PC-9 (cell line): Measurements from ENCODE around the gene MYOZ2. TPM values are rescaled to one million over a fixed set of nuclear protein-coding genes. Genes with fewer than 3 reads are reported as not detected.

Experiments
- BruUV-seq: library from RNA; stranded (reverse); fragments of 400-500 nt; replicated peaks from 2 replicates; lab custom pipeline; 2021; lab: Mats Ljungman, UMichigan
- CTCF ChIA-PET: fragments of 300-600 bp; sonication (Branson Sonifier 250); formaldehyde crosslinking; loops from one replicate; lab custom pipeline; 2022; ENCODE audit warnings: antibody characterized with exemption; lab: Charles Lee
- POLR2A ChIA-PET: fragments of 300-600 bp; sonication (Branson Sonifier 250); formaldehyde crosslinking; loops from one replicate; lab custom pipeline; 2022; ENCODE audit warnings: antibody characterized with exemption; ENCODE audit not compliant: unreplicated experiment; lab: Charles Lee
- DNase-seq, 2 experiments: peaks; one replicate each; pipeline versions ENCODE4 v3.0.0 to v3.0.0-alpha.2; 2015 to 2022; ENCODE audit warnings: mixed read lengths in 1 of 2
- H2AFZ ChIP-seq: fragments of 200-600 bp; sonication (generic); 2 replicates; pipeline ENCODE4 v1.8.1; 2017; ENCODE audit warnings: antibody characterized with exemption
- H3F3A ChIP-seq: fragments of 200-600 bp; sonication (generic); 2 replicates; pipeline ENCODE4 v1.8.1; 2017; ENCODE audit warnings: antibody characterized with exemption, mild to moderate bottlenecking, low read depth; ENCODE audit not compliant: insufficient read depth
- H3K27ac ChIP-seq: fragments of 200-600 bp; sonication (generic); 2 replicates; pipeline ENCODE4 v1.6.1; 2016; ENCODE audit warnings: mixed run types
- H3K27me3 ChIP-seq: fragments of 200-600 bp; sonication (generic); 2 replicates; pipeline ENCODE4 v1.6.1; 2016; ENCODE audit warnings: low read depth, mixed run types; ENCODE audit not compliant: insufficient read depth
- H3K36me3 ChIP-seq: fragments of 200-600 bp; sonication (generic); 2 replicates; pipeline ENCODE4 v1.6.1; 2016; ENCODE audit warnings: low read depth, mixed run types
- H3K4me1 ChIP-seq: fragments of 200-600 bp; sonication (generic); replicated peaks from 2 replicates; pipeline ENCODE4 v1.6.1; 2016; ENCODE audit warnings: mixed run types; ENCODE audit not compliant: insufficient read depth
- H3K4me2 ChIP-seq: fragments of 200-600 bp; sonication (generic); 2 replicates; pipeline ENCODE4 v1.6.1; 2017; ENCODE audit warnings: mixed run types
- H3K4me3 ChIP-seq: fragments of 200-600 bp; sonication (generic); 2 replicates; pipeline ENCODE4 v1.6.1; 2016; ENCODE audit warnings: mixed run types
- H3K79me2 ChIP-seq: fragments of 200-600 bp; sonication (generic); 2 replicates; pipeline ENCODE4 v1.6.1; 2017; ENCODE audit warnings: low read depth, mixed run types
- H3K9me2 ChIP-seq: fragments of 200-600 bp; sonication (generic); 2 replicates; pipeline ENCODE4 v1.8.1; 2017; ENCODE audit warnings: mild to moderate bottlenecking; ENCODE audit not compliant: insufficient read depth
- H3K9me3 ChIP-seq: fragments of 200-600 bp; sonication (generic); 2 replicates; pipeline ENCODE4 v1.8.1; 2016; ENCODE audit warnings: low read depth; ENCODE audit not compliant: insufficient read depth
- H4K20me1 ChIP-seq: fragments of 200-600 bp; sonication (generic); 2 replicates; pipeline ENCODE4 v1.8.1; 2017; ENCODE audit not compliant: insufficient read depth
- EZH2 ChIP-seq: fragments of 200-600 bp; sonication (generic); IDR thresholded peaks from 2 replicates; pipeline ENCODE4 v1.8.0; 2017; ENCODE audit warnings: antibody characterized with exemption, low read depth
- intact Hi-C: fragments of 100-400 bp; cut with micrococcal nuclease; formaldehyde crosslinking; loops from one replicate; pipeline ENCODE4 v1.10.0; 2022; ENCODE audit not compliant: unreplicated experiment
- total RNA-seq: library from RNA; stranded (reverse); gene quantifications from 2 replicates; pipeline ENCODE4 v1.2.3, GENCODE V29; 2021
- TF ChIP-seq, protein P1 (sequence below): fragments of 200-600 bp; sonication (generic); conservative IDR thresholded peaks from 2 replicates; pipeline ENCODE4 v1.6.1; 2017; ENCODE audit warnings: mixed run types, antibody characterized with exemption, mild to moderate bottlenecking, moderate library complexity

The MYOZ2 gene
- total RNA-seq, 1 experiment from 2014 or later: not detected

DNA sequence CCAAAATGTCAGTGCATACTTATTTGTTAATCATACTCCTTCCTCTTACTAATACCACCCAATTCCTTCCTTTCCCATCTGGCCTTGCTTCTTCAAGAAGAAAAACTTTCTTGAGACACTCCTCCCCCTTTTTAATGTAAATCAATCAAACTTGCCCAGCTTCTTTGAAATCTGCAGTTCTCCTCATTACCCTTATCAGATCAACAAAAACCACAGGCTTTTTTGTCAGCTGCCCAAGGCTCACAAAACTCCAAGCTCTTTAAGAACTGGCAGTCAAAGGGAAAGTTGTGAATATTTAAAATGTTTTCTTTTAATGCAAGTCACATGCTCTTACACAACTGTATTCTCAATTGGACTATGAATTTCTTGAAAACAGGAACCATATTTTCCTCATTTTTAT is 11.3 kb upstream of the MYOZ2 start:
- H3K4me3 ChIP-seq: no peak overlapping the region
- H3F3A ChIP-seq: no peaks in the 10 kb centered on the region
- H3K9me2 ChIP-seq: no peaks in the 10 kb centered on the region
- H3K27ac ChIP-seq: no peak overlapping the region
- no peak overlapping the region for H2AFZ ChIP-seq
- CTCF ChIA-PET: no interaction called here
- peak in 1 of 2 experiments; percentile 50 for DNase-seq
- no peaks in the 10 kb centered on the region for H3K9me3 ChIP-seq
- no peaks in the 10 kb centered on the region for H3K79me2 ChIP-seq
- H3K4me2 ChIP-seq: no peak overlapping the region
- H3K36me3 ChIP-seq: no peaks in the 10 kb centered on the region
- no peaks in the 10 kb centered on the region for H4K20me1 ChIP-seq
- TF ChIP-seq, protein P1, sequence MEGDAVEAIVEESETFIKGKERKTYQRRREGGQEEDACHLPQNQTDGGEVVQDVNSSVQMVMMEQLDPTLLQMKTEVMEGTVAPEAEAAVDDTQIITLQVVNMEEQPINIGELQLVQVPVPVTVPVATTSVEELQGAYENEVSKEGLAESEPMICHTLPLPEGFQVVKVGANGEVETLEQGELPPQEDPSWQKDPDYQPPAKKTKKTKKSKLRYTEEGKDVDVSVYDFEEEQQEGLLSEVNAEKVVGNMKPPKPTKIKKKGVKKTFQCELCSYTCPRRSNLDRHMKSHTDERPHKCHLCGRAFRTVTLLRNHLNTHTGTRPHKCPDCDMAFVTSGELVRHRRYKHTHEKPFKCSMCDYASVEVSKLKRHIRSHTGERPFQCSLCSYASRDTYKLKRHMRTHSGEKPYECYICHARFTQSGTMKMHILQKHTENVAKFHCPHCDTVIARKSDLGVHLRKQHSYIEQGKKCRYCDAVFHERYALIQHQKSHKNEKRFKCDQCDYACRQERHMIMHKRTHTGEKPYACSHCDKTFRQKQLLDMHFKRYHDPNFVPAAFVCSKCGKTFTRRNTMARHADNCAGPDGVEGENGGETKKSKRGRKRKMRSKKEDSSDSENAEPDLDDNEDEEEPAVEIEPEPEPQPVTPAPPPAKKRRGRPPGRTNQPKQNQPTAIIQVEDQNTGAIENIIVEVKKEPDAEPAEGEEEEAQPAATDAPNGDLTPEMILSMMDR: no peak
- no peak for TF ChIP-seq EZH2
- intact Hi-C loops: no loop called here
- H3K27me3 ChIP-seq: no peaks in the 10 kb centered on the region
- BruUV-seq: no TSS peak
- no peaks in the 10 kb centered on the region for H3K4me1 ChIP-seq
- POLR2A ChIA-PET: no interaction called here

DNA sequence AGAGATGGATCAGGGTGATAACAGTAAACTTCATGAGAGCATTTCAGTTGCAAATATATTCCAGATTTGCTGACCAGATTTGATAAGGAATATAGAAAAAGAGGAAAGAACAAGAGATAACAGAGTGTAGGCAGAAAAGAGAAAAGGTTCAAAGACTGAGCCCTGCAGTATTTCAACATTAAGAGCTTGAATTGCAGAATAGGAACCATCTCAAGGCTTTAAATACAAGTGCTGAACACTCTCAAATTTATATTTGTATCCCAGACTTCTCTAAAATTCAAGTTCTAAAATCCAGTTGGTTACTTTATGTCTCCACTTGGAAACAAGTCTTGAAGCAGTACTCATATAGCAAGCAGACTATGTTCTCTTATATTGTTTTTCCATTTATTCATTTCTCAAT is 9.7 kb upstream of the MYOZ2 start:
- H3K79me2 ChIP-seq: no peaks in the 10 kb centered on the region
- no peak overlapping the region for H2AFZ ChIP-seq
- DNase-seq: no peak
- intact Hi-C loops: no loop called here
- H3K4me3 ChIP-seq: no peak overlapping the region
- no peaks in the 10 kb centered on the region for H3K27me3 ChIP-seq
- POLR2A ChIA-PET: no interaction called here
- TF ChIP-seq, protein P1: no peak
- no peaks in the 10 kb centered on the region for H3F3A ChIP-seq
- H4K20me1 ChIP-seq: no peaks in the 10 kb centered on the region
- CTCF ChIA-PET: no interaction called here
- no peaks in the 10 kb centered on the region for H3K9me2 ChIP-seq
- no TSS peak for BruUV-seq
- H3K4me1 ChIP-seq: no peaks in the 10 kb centered on the region
- H3K27ac ChIP-seq: no peak overlapping the region
- H3K9me3 ChIP-seq: no peaks in the 10 kb centered on the region
- H3K36me3 ChIP-seq: no peaks in the 10 kb centered on the region
- H3K4me2 ChIP-seq: no peak overlapping the region

DNA sequence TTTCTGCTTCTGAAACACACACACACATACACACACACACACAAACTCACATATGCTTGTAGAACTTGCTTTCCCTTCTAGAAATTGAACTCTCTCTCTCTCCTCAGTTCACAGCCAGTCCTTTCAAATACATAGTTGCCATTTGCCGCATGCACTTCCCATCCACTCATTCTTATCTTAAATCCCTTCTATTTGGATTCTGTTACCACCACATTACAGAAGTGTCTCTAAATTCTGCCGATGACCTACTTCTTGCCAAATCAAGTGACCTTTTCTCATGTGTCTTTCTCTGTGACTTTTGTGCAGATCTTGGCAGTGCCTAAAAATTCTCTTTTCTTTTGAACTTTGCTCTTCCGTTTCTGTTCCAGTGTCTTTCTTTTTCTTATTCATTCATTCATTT is 7.5 kb upstream of the MYOZ2 start:
- no peak overlapping the region for H3K4me3 ChIP-seq
- BruUV-seq: no TSS peak
- POLR2A ChIA-PET: no interaction called here
- H3K79me2 ChIP-seq: no peaks in the 10 kb centered on the region
- no peaks in the 10 kb centered on the region for H3K36me3 ChIP-seq
- intact Hi-C loops: no loop called here
- no peaks in the 10 kb centered on the region for H3F3A ChIP-seq
- no peak for DNase-seq
- H4K20me1 ChIP-seq: no peaks in the 10 kb centered on the region
- no peaks in the 10 kb centered on the region for H3K9me2 ChIP-seq
- no peaks in the 10 kb centered on the region for H3K9me3 ChIP-seq
- H3K4me1 ChIP-seq: no peaks in the 10 kb centered on the region
- CTCF ChIA-PET: no interaction called here
- no peaks in the 10 kb centered on the region for H3K27me3 ChIP-seq
- H3K27ac ChIP-seq: no peak overlapping the region
- no peak overlapping the region for H2AFZ ChIP-seq
- TF ChIP-seq EZH2: no peak
- TF ChIP-seq, protein P1: no peak
- H3K4me2 ChIP-seq: no peak overlapping the region
